Neural cell (in vitro differentiated cells): Measurements from ENCODE around the gene CCDC154. TPM values are rescaled to one million over a fixed set of nuclear protein-coding genes. Genes with fewer than 3 reads are reported as not detected.

Source experiments
- H2AFZ ChIP-seq: fragments of 200-600, 300-800 bp; sonication (generic), shearing (Covaris generic); 2 replicates; pipeline ENCODE4 v1.6.0; 2014; ENCODE audit warnings: low read depth, mild to moderate bottlenecking, antibody characterized with exemption, low read length, moderate library complexity
- H3F3A ChIP-seq: fragments of 200-600 bp; shearing (Covaris generic); 2 replicates; pipeline ENCODE4 v1.6.1; 2016; ENCODE audit warnings: mild to moderate bottlenecking, moderate library complexity, mixed read lengths, antibody characterized with exemption, low read length; ENCODE audit not compliant: insufficient read depth, poor library complexity, severe bottlenecking
- H3K27ac ChIP-seq: fragments of 200-600, 300-800 bp; sonication (generic), shearing (Covaris generic); 2 replicates; pipeline ENCODE4 v1.5.1; 2014; ENCODE audit warnings: mild to moderate bottlenecking, low read length, moderate library complexity
- H3K27me3 ChIP-seq: fragments of 300-800, 200-600 bp; sonication (generic), shearing (Covaris generic); 2 replicates; pipeline ENCODE4 v1.6.0; 2014; ENCODE audit warnings: mild to moderate bottlenecking, low read depth, low read length, moderate library complexity; ENCODE audit not compliant: insufficient read depth
- H3K36me3 ChIP-seq: fragments of 300-800, 200-600 bp; sonication (generic), shearing (Covaris generic); 2 replicates; pipeline ENCODE4 v1.5.1; 2014; ENCODE audit warnings: mild to moderate bottlenecking, antibody characterized with exemption, low read length, moderate library complexity; ENCODE audit not compliant: insufficient read depth
- H3K4me2 ChIP-seq: fragments of 300-800, 200-600 bp; sonication (generic), shearing (Covaris generic); 2 replicates; pipeline ENCODE4 v1.6.0; 2014; ENCODE audit warnings: mild to moderate bottlenecking, low read length
- H3K4me3 ChIP-seq: fragments of 300-800, 200-600 bp; sonication (generic), shearing (Covaris generic); 2 replicates; pipeline ENCODE4 v1.5.1; 2014; ENCODE audit warnings: mild to moderate bottlenecking, low read length, moderate library complexity
- H3K79me2 ChIP-seq: fragments of 200-600 bp; shearing (Covaris generic); replicated peaks from 2 replicates; pipeline ENCODE4 v1.6.0; 2014; ENCODE audit warnings: mild to moderate bottlenecking, low read length, moderate library complexity; ENCODE audit not compliant: insufficient read depth
- H3K9ac ChIP-seq: fragments of 300-800, 200-600 bp; sonication (generic), shearing (Covaris generic); 2 replicates; pipeline ENCODE4 v1.6.1; 2016; ENCODE audit warnings: mild to moderate bottlenecking, low read length, mixed read lengths
- H3K9me2 ChIP-seq: fragments of 200-600 bp; shearing (Covaris generic); 2 replicates; pipeline ENCODE4 v1.6.1; 2016; ENCODE audit warnings: mild to moderate bottlenecking, low read length, mixed read lengths; ENCODE audit not compliant: insufficient read depth
- H3K9me3 ChIP-seq: fragments of 200-600, 300-800 bp; sonication (generic), shearing (Covaris generic); 2 replicates; pipeline ENCODE4 v1.6.1; 2016; ENCODE audit warnings: mild to moderate bottlenecking, mixed run types, low read length, moderate library complexity, mixed read lengths
- H4K20me1 ChIP-seq: fragments of 200-600 bp; shearing (Covaris generic); 2 replicates; pipeline ENCODE4 v1.6.1; 2016; ENCODE audit warnings: mild to moderate bottlenecking, mixed run types; ENCODE audit not compliant: insufficient read depth
- CTCF ChIP-seq: fragments of 450-650 bp; IDR thresholded peaks from 2 replicates; pipeline ENCODE4 v1.5.1; 2014; ENCODE audit warnings: antibody characterized with exemption, mild to moderate bottlenecking, moderate library complexity; ENCODE audit not compliant: poor library complexity, severe bottlenecking
- EP300 ChIP-seq: fragments of 450-650 bp; conservative IDR thresholded peaks from 2 replicates; pipeline ENCODE4 v1.6.1; 2014; ENCODE audit warnings: antibody characterized with exemption, mild to moderate bottlenecking, moderate library complexity; ENCODE audit not compliant: poor library complexity, severe bottlenecking
- EZH2 ChIP-seq: fragments of 200-600, 300-800 bp; shearing (Covaris generic), sonication (generic); IDR thresholded peaks from 2 replicates; pipeline ENCODE4 v1.6.1; 2014; ENCODE audit warnings: antibody characterized with exemption, low read length, borderline replicate concordance, mild to moderate bottlenecking; ENCODE audit not compliant: insufficient read depth, poor library complexity, severe bottlenecking
- MXI1 ChIP-seq: fragments of 450-650 bp; conservative IDR thresholded peaks from 2 replicates; pipeline ENCODE4 v1.6.1; 2014; ENCODE audit warnings: antibody characterized with exemption, mild to moderate bottlenecking; ENCODE audit not compliant: poor library complexity, severe bottlenecking
- POLR2AphosphoS5 ChIP-seq: IDR thresholded peaks from 2 replicates; pipeline ENCODE4 v1.6.1; 2012
- RAD21 ChIP-seq: fragments of 450-650 bp; conservative IDR thresholded peaks from 2 replicates; pipeline ENCODE4 v1.6.1; 2014; ENCODE audit warnings: antibody characterized with exemption, mild to moderate bottlenecking, moderate library complexity
- REST ChIP-seq: IDR thresholded peaks from 2 replicates; pipeline ENCODE4 v1.6.1; 2012; ENCODE audit warnings: borderline replicate concordance
- SMC3 ChIP-seq: fragments of 450-650 bp; conservative IDR thresholded peaks from 2 replicates; pipeline ENCODE4 v1.6.1; 2014; ENCODE audit warnings: antibody characterized with exemption, mild to moderate bottlenecking, moderate library complexity; ENCODE audit not compliant: poor library complexity
- TAF1 ChIP-seq: IDR thresholded peaks from 2 replicates; pipeline ENCODE4 v1.6.1; 2012; ENCODE audit warnings: low read depth
- polyA plus RNA-seq: library from polyadenylated mRNA; depleted of rRNA; stranded (reverse); fragments of >200 nt; gene quantifications from 2 replicates; pipeline ENCODE4 v1.2.3, GENCODE V29; 2014

CCDC154 gene
- polyA plus RNA-seq, 1 donor from 2014 or later, result 3.3 TPM

GRCh38 chr16:1492923-1493745, 48.8 kb upstream of the CCDC154 start, which contains the start of gene TELO2:
TSS of gene TELO2 (plus strand) at chr16:1493360. CDS start at chr16:1494282, 922 bp downstream.
- TF ChIP-seq MXI1, result peak; percentile 80
- TF ChIP-seq RAD21, result no peak
- no peak for TF ChIP-seq CTCF
- TF ChIP-seq POLR2AphosphoS5, result peak; percentile 71
- peak; percentile 98 for TF ChIP-seq EP300
- no peak for TF ChIP-seq EZH2
- TF ChIP-seq REST, result no peak
- TF ChIP-seq SMC3, result peak; percentile 9
- TF ChIP-seq TAF1, result peak; percentile 72
- peak within 1 kb of the TSS; percentile 61 for H3K27ac ChIP-seq
- H3K79me2 ChIP-seq, result no peaks in the 10 kb centered on the region

GRCh38 chr16:1492082-1492922, 47.9 kb upstream of the CCDC154 start:
- H3K36me3 ChIP-seq, result no peaks in the 10 kb centered on the region
- peak overlapping the region; percentile 85 for H3K9ac ChIP-seq
- H3K9me3 ChIP-seq, result no peaks in the 10 kb centered on the region
- H4K20me1 ChIP-seq, result no peaks in the 10 kb centered on the region
- peak overlapping the region; percentile 55 for H3K27ac ChIP-seq
- peak overlapping the region; percentile 77 for H3K4me2 ChIP-seq
- no peaks in the 10 kb centered on the region for H3F3A ChIP-seq
- H3K27me3 ChIP-seq, result no peaks in the 10 kb centered on the region
- no peaks in the 10 kb centered on the region for H3K79me2 ChIP-seq
- H3K4me3 ChIP-seq, result peak overlapping the region; percentile 92
- no peaks in the 10 kb centered on the region for H3K9me2 ChIP-seq
- H2AFZ ChIP-seq, result no peak overlapping the region
- TF ChIP-seq EP300 (no peak), REST (no peak), EZH2 (no peak), RAD21 (no peak), TAF1 (no peak), MXI1 (no peak), SMC3 (no peak), POLR2AphosphoS5 (no peak), CTCF (no peak)

More at GRCh38 chr16:1492923-1493745, 48.8 kb upstream of the CCDC154 start, which contains the start of gene TELO2:
- no peaks in the 10 kb centered on the region for H3F3A ChIP-seq
- no peaks in the 10 kb centered on the region for H3K9me2 ChIP-seq
- H3K9ac ChIP-seq, result peak within 1 kb of the TSS; percentile 85
- no peaks in the 10 kb centered on the region for H3K36me3 ChIP-seq
- peak within 1 kb of the TSS; percentile 45 for H2AFZ ChIP-seq
- no peaks in the 10 kb centered on the region for H4K20me1 ChIP-seq
- no peaks in the 10 kb centered on the region for H3K9me3 ChIP-seq
- no peaks in the 10 kb centered on the region for H3K27me3 ChIP-seq
- H3K4me3 ChIP-seq, result peak within 1 kb of the TSS; percentile 92
- H3K4me2 ChIP-seq, result peak within 1 kb of the TSS; percentile 77
